IPS-NIHi11 (cell line): Measurements from ENCODE around the gene SPSB4.
A peak's percentile ranks its signal among the peaks of the same experiment; 100 is the strongest.
"Not testable (repeated sequence)": the region's sequence is repeated elsewhere in the genome, so short reads cannot be mapped to it uniquely, and the experiment has no call there.

Experiments
- DNase-seq: peaks from one replicate; pipeline ENCODE4 v3.0.0; 2012; ENCODE audit warnings: mixed read lengths, low spot score

SPSB4 gene

GRCh38 chr3:141095546-141095937 is 44.4 kb downstream of the SPSB4 start:
- no peak for DNase-seq

DNA sequence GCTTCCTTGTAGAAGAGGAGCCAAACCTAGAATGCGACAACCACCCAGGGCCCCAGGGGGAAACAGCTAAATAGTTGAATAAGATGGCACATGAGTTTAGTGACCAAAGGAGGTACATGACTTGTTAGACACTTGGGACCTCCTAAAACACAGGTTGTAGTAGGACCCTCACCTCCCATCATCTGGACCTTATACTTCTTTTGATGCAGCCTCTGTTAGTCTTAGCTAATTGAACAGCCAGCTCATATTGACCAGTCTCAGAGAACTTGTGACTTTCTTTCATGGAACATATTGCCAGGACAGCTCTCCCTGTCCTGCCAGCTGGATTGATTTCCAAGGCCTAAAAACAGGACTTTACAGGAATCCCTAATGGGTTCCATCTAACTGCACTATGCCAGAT is 45.0 kb downstream of the SPSB4 start:
- no peak for DNase-seq

- DNase-seq: no peak
Measured at GRCh38 chr3:141096981-141097380, 45.8 kb downstream of the SPSB4 start.

DNA sequence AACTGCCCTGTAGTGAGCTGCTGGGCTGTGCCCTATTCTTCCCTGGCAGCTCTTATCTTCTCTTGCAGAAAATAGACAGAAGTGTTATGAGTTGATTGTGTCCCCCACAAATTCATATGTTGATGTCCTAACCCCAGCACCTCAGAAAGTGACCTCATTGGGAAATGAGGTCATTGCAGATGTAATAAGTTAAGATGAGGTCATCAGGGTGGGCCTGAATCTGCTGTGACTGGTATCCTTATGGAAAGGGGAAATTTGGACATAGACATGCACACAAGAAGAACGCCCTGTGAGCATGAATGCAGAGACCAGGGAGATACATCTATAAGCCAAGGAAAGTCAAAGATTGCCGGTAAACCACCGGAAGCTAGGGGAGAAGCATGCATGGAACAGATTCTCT is 49.0 kb downstream of the SPSB4 start:
- no peak for DNase-seq

GRCh38 chr3:141100531-141101320 is 49.6 kb downstream of the SPSB4 start:
- no peak for DNase-seq

GRCh38 chr3:141102372-141102771 is 51.2 kb downstream of the SPSB4 start:
- DNase-seq: no peak

GRCh38 chr3:141103067-141103466 is 51.9 kb downstream of the SPSB4 start:
- DNase-seq: no peak

DNA sequence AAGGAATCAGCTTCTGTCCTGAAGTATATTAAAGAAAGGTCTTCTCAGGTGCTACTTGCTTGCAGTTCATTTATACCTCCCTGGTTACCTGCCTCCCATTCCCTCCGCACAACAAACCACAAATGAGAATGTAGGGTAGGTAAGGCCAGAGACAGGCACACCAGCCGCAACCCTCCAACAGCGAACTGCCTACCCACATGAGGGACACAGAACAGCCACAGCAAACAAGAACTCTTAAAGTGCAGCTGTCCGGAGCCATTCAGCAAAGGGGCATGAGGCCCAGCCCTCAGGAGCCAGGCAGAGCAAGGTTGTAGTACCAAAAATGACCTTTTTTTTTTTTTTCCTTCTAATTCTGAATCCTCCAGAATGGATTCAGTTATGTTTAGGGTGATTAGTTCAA is 52.4 kb downstream of the SPSB4 start:
- DNase-seq: no peak

DNA sequence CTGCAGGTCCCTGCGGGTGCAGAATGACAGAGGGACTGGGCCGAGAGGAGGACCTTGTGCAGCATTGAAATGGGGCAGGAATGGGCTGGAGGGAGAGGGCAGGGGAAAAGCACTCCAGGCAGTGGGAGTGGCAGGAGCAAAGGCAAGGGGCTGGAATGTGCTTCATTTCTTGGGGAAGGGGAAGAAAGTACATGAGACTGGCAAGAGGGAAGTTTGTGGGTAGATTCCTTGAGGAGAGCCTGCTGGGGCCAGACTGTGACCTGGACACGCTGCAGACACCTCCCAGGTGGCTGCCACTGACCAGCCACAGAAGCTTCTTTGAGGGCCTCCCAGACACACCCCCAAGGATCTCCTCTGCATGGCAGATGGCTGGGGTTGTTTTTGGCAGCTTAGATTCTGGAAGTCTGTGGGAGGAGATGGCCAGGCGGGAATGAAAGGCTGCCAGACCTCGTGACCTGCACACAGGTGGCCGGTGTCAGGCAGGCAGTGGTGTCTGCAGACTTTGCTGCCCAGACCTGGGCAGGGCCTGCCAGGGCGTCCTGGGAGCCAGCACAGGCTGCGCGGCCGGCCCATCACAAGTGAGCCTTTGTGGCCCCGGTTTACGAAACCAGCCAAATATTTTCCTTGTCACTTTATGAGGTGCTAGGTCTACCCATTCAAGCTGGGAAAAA is 53.1 kb downstream of the SPSB4 start:
- no peak for DNase-seq

DNA sequence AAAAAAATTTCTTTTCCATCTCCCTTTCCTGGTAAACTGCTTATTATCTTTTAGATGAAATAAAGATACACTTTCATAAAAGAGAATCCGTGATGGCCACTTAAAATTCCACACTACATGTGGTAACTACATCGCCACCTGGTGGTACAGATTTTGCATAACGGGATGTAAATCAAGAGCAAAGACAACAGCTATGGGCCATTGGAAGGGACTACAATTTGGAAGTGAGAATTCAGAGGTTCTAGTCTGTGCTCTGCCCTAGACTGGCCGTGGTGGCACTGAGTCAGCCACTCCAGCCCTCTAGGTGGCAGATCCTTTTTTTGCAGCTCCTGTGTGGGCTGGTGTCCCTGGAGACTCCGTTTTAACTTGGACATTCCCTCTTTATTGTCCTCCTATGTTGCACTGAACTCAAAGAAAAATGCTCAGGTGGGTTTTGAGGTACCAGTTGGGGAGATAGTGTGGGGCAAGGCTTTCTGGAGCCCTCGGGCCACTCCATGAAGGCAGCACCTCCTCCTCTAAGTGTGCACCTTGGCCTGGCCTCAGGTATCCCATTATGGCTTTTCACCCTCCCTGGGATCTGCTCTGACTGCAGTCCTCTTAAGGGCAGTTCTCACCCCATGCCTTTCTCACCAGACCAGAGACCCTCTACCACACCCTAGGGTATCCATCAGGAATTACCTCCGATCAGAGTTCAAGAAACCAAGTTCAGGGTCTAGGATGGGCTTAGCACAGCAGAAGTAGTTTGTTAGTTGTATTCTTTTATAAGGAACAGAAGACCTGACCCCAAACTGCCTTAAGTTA is 54.9 kb downstream of the SPSB4 start:
- DNase-seq: peak; percentile 67

DNA sequence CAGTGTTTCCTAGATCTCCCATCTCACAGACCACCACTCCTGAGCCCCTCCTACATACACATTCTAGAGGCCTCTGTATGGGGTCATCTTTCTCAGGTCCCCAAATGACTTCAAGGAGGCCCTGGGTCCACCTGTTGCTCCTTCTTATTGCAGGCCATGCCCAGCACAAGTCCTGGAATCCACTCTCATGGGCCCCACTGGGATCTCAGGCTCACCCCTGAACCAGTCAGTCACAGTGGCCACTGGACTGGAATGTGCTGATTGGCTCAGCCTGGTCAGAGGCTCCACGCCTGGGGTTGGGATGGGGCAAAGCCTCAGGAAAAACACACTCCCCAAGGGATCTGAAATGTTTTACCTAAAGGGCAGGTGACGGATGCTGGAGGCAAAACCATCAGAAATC is 55.7 kb downstream of the SPSB4 start:
- DNase-seq: no peak

DNA sequence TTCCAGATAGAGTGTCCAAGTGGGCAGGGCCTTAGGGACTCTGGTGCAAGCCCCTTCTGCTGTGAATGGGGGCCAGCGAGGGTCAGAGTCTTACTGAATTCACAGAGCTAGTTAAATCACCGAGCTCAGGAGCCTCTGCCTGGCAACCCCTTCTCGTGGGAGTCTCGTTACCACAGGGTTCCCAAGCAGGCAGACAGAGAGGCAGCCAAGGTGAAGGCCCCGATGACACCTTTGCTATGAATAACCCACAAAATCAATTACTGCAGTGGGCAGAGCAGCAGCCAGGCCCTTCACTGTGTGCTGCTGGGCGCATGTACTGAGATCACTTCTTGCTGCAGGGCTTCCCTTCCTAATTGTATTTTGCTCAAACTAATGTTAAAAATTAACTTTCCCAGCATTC is 56.9 kb downstream of the SPSB4 start:
- DNase-seq: no peak

- DNase-seq: no peak
Measured at GRCh38 chr3:141109751-141110150, 58.6 kb downstream of the SPSB4 start.

DNA sequence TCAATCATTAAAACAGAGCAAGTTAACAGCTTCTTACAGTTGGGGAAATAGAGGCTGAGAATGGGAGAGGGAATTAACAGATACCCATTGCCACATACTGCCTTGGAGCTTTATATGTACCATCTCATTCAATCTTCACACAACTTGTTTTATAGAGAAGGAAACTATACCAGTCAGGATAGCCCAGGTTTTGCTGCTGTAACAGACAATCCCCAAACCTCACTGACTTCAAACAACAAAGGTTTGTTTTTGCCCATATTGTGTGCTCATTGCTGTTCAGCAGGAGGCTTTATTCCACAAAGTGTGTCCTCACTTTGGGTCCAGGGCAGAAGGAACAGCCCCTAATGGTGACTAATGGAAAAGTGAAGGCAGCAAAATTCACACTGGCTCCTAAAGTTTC is 59.2 kb downstream of the SPSB4 start:
- DNase-seq: no peak

DNA sequence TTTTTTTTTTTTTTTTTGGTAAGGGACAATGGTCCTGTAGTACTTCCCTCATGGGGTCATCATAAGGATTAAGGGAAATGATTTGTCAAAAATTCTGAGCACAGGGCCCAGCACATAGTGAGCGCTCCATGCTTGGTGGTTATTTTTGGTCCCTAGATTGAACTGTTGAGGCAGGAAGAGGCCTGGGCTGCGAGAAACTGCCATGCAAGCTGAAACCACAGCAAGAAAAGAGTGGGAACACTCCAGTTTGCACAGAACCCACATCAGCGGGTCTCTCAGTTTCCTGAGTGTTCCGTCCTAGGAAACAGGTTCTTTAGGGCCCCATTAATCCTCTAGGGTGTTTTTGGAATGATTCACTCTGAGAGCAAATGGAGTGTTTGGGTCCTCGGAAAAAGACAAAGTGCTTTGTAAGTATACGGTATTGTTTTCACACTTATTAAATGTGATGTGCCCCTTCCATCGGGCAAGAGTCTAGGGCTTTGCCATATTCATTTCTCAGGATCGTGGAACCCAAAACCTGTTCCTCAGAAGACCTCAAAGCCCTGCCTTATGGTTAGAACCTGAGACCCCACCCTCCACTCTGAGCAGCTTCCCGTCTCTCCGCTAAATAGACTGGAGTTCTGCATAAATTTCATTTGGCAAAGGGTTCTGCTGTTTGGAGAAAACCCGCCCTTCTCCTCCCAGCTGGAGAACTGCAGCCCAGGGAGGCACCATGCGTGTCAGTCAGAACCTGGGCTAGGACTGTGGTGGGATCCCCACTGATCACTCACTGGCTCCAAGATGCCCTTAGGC is 60.4 kb downstream of the SPSB4 start:
- no peak for DNase-seq

DNA sequence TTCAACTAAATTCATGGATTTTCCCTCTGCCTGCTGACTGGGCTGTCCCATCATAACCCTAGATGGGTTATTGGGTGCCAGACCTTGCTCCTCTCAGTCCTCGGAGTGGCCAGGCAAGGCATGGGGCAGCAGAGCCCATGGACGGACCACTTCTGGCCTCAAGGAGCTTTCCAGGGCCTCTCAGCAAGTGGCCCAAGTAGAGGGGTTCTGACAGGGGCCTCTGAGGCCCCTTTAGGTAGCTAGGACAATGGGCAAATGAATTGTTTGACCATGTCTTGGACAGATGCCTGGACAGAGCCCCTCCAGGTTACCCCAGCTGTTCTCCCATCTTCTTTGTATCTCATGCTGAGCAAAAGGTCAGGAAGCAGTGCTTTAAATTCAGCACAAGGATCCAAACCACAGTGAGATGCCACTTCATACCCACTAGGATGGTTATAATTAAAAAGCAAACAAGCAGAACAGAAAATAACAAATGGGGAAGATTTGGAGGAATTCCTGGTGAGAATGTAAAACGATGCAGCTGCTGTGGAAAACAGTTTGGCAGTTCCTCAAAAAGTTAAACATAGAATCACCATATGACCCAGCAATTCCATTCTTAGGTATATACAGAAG is 61.6 kb downstream of the SPSB4 start:
- DNase-seq: no peak

GRCh38 chr3:141113680-141114079 is 62.5 kb downstream of the SPSB4 start:
- not testable (repeated sequence) for DNase-seq

- no peak for DNase-seq
Measured at GRCh38 chr3:141114179-141114745, 63.1 kb downstream of the SPSB4 start.

DNA sequence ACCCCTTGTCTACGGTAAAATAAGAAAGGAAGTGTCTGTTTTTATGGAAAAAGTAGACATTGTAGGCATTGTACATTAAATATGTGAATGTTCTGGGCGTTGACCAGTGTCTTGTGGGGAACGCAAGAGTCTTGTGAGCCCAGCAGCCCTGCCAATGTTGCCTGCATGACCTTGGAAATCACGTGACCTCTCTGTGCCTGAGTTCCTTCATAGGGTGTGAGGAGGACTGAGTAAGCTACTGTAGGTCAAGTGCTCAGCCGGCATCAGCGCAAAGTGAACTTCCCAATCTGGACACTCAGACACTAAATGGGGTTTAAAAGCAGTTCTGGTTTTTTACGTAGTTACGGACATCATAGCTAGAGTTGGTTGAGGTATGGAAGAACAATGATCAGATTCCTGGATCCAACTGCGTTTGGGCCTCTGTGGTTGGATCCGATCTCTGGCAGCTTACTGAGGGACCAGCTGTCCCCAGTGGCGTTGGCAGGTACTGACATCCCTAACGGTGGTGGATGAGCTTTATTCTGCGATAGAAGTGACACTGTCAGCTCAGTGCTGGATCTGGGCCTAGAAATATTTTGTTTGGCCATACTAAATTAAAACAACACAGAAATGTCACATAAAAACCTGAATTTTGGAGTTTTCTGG is 63.8 kb downstream of the SPSB4 start:
- DNase-seq: peak; percentile 68

DNA sequence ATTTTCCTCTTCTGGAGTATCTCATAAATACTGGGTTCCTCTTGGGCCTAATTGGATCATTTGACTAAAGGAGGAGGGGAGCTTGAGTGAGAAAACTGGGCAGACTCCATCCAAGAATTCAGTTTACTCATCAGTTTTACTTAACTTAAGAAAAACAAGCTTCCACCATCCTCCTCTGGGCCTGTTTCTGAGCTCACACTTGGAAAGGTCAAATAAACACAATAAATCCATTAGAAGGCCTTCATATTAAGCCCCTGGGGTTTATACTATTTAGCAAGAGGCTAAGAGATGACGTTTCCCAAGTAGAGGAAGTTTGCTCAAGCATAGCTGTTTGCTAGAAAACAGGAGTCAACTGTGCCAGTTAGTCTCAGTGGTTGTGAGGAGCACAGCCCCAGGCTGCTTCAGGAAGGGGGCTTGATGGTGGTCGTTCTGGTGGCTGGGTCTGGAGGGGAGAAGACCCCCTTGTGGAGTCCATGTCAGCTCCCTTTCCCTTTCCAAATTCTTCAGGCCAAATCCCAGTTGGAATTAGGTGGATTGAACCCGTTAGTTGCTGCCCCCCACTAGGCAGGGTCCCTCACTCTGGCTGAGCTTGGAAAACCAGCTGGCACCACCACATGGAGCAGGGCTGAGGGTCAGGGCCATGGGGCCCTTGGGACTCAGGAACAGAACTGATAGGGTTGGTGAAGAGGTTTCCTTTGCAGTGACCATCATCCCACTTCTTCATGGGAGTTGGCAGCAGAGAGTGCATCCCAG is 64.8 kb downstream of the SPSB4 start:
- no peak for DNase-seq
